Measurements from ENCODE around the gene FAM76A. TPM values are rescaled to one million over a fixed set of nuclear protein-coding genes. Genes with fewer than 3 reads are reported as not detected.

Gene FAM76A
- total and polyA plus RNA-seq, 9 of the 15 experiments (the other 6 are each of a cell fraction or from before 2014, with no cell fraction given), result 9.5 to 14.6 (median 11.4) TPM

DNA sequence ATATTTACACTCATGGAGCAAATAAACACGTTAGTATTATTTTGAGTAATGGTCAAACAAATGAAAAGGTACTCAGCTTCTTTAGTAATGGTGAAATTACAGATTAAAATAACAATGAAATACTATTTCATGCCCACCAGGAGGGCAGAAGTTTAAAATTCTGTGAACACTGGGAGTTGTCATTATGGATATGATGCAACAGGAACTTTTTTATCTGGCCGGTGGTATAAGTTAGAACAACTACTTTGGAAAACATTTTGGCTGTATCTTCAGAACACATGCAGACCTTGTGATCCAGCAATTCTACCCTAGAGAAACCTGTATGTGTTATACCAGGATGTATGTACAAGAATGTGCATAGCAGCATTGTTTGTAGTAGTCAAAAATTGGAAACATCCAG is 81.6 kb downstream of the FAM76A start:
- peak; percentile 40 for FAIRE-seq
- 50% methylated on average over 2 of the region's 2 CpGs for WGBS (ENCODE audit: insufficient coverage, low coverage, missing lambda C conversion rate)
- DNase-seq (ENCODE audit: extremely low read depth in 1 of 4, low spot score in 3 of 4), result no peak
- Histone ChIP-seq H2AFZ (ENCODE audit: low read depth, low read length) (no peak overlapping the region), H3K4me1 (replicated peaks in 1 of 2; ENCODE audit: control insufficient read depth in 2 of 2, insufficient read depth in 2 of 2, low read length in 2 of 2) (no peaks in the 10 kb centered on the region), H3K79me2 (ENCODE audit: control insufficient read depth, insufficient read depth, low read length) (no peaks in the 10 kb centered on the region), H3K4me2 (ENCODE audit: insufficient read depth, low read length) (no peak overlapping the region), H3K9me3 (replicated peaks; ENCODE audit: control insufficient read depth, insufficient read depth, low read depth, low read length) (no peaks in the 10 kb centered on the region; the same call in 1 of the 2 replicates), H3K4me3 (no peak overlapping the region), H3K9me1 (ENCODE audit: control insufficient read depth, insufficient read depth, low read length) (no peaks in the 10 kb centered on the region), H3K27me3 (ENCODE audit: control insufficient read depth in 2 of 2, insufficient read depth in 2 of 2, low read length in 2 of 2) (no peaks in the 10 kb centered on the region), H3K9ac (ENCODE audit: insufficient read depth in 1 of 2, low read depth in 2 of 2, low read length in 2 of 2) (no peak overlapping the region), H4K20me1 (replicated peaks; ENCODE audit: control insufficient read depth, insufficient read depth, low read length) (no peaks in the 10 kb centered on the region), H3K36me3 (ENCODE audit: control insufficient read depth, insufficient read depth, low read length) (peaks cover 23% of the 10 kb centered on the region), H3K27ac (ENCODE audit: extremely low read depth, low read depth, low read length) (no peak overlapping the region)
- in situ Hi-C loops (cut with MboI), result no loop called here
- ChIA-PET CTCF (ENCODE audit: low intra/inter-chr PET ratio) (no interaction called here), POLR2A (no interaction called here)
- intact Hi-C loops (cut with micrococcal nuclease), result no loop called here
- no TSS peak for BruUV-seq (replicated peaks)
- no peak for ATAC-seq
- TF ChIP-seq ETV1 (tag; conservative IDR thresholded peaks at IDR 0.05; ENCODE audit: low read depth), result no peak
- no peak for TF ChIP-seq SUPT5H (IDR thresholded peaks at IDR 0.05)
- TF ChIP-seq SIN3A (IDR thresholded peaks at IDR 0.05; ENCODE audit: borderline replicate concordance in 2 of 2, control insufficient read depth in 1 of 2, low read depth in 2 of 2, low read length in 2 of 2), result no peak
- no peak for TF ChIP-seq SRSF7 (optimal IDR thresholded peaks at IDR 0.05; ENCODE audit: low read depth, low read length)
- no peak for TF ChIP-seq BRD4 (IDR thresholded peaks at IDR 0.05)
- TF ChIP-seq POLR2AphosphoS5 (IDR thresholded peaks at IDR 0.05; ENCODE audit: control insufficient read depth, insufficient read depth, low read depth, low read length), result no peak
- TF ChIP-seq, protein P1, sequence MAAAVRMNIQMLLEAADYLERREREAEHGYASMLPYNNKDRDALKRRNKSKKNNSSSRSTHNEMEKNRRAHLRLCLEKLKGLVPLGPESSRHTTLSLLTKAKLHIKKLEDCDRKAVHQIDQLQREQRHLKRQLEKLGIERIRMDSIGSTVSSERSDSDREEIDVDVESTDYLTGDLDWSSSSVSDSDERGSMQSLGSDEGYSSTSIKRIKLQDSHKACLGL (CRISPR knock-in tag; IDR thresholded peaks at IDR 0.05; ENCODE audit: borderline replicate concordance, poor library complexity, severe bottlenecking), result no peak
- TF ChIP-seq CEBPG (CRISPR knock-in tag; IDR thresholded peaks at IDR 0.05), result peak; percentile 64; the same call in 1 of the 2 replicates
- TF ChIP-seq CEBPG (tag; conservative IDR thresholded peaks at IDR 0.05 in 1 of 2, IDR thresholded peaks at IDR 0.05 in 1 of 2), result peak; percentile 79 to 88
- TF ChIP-seq, protein P2, sequence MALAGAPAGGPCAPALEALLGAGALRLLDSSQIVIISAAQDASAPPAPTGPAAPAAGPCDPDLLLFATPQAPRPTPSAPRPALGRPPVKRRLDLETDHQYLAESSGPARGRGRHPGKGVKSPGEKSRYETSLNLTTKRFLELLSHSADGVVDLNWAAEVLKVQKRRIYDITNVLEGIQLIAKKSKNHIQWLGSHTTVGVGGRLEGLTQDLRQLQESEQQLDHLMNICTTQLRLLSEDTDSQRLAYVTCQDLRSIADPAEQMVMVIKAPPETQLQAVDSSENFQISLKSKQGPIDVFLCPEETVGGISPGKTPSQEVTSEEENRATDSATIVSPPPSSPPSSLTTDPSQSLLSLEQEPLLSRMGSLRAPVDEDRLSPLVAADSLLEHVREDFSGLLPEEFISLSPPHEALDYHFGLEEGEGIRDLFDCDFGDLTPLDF (CRISPR knock-in tag; IDR thresholded peaks at IDR 0.05), result no peak
- TF ChIP-seq CC2D1A (IDR thresholded peaks at IDR 0.05), result no peak
- peak; percentile 60 for TF ChIP-seq CEBPB (tag; IDR thresholded peaks at IDR 0.05)
- no peak for TF ChIP-seq ZNF134 (CRISPR knock-in tag; conservative IDR thresholded peaks at IDR 0.05)
- TF ChIP-seq, protein P3, sequence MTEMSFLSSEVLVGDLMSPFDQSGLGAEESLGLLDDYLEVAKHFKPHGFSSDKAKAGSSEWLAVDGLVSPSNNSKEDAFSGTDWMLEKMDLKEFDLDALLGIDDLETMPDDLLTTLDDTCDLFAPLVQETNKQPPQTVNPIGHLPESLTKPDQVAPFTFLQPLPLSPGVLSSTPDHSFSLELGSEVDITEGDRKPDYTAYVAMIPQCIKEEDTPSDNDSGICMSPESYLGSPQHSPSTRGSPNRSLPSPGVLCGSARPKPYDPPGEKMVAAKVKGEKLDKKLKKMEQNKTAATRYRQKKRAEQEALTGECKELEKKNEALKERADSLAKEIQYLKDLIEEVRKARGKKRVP (CRISPR knock-in tag; IDR thresholded peaks at IDR 0.05), result 0 out of 2 replicates have a peak, but pooled peaks have one; percentile 46
- TF ChIP-seq, protein P4, sequence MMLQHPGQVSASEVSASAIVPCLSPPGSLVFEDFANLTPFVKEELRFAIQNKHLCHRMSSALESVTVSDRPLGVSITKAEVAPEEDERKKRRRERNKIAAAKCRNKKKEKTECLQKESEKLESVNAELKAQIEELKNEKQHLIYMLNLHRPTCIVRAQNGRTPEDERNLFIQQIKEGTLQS (IDR thresholded peaks at IDR 0.05), result peak; percentile 68
- TF ChIP-seq, protein P4 (CRISPR knock-in tag; conservative IDR thresholded peaks at IDR 0.05), result no peak
- TF ChIP-seq ZNF644 (tag; IDR thresholded peaks at IDR 0.05; ENCODE audit: low read depth), result no peak
- TF ChIP-seq PTTG1 (tag; IDR thresholded peaks at IDR 0.05; ENCODE audit: low read depth), result no peak
- TF ChIP-seq KLF13 (tag; IDR thresholded peaks at IDR 0.05; ENCODE audit: borderline replicate concordance, low read depth), result no peak
- TF ChIP-seq ZNF436 (CRISPR knock-in tag; IDR thresholded peaks at IDR 0.05), result no peak
- no peak for TF ChIP-seq PYGO2 (tag; IDR thresholded peaks at IDR 0.05)

All from K562 (cell line).